Measurements from ENCODE around the gene ARRDC5.
"Not testable (repeated sequence)": the region's sequence is repeated elsewhere in the genome, so short reads cannot be mapped to it uniquely, and the experiment has no call there.

ARRDC5 gene

DNA sequence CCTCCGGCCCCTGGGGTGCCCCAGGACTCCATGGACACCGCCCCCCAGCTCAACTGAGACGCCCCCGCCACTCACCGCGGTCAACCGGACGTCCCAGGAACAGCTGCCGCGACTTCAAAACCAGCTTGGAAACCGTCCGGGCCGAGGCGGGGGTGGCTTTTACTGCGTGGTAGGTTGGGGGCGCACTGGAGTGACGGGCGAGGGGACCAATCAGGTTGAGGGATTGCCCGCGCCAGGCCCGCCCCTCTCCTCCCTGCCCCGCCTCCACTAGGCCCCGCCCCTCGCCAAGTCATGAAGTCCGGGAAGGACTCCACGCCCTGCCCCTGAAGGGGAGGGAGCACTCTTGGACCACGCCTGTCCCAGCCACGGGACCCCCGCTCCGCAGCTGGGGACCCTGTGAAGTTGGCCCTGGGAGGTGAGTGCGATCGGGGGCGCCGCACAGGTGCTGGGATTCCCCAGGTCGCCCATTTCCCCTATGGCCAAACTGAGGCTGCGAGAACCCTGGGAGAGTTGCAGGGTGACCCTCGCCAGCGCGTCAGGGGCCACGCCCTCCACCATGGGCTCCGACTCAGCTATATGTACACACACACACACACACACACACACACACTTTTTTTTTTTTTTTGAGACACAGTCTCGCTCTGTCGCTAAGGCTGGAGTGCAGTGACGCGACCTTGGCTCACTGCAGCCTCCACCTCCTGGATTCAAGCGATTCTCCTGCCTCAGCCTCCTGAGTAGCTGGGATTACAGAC, 35.0 kb downstream of the ARRDC5 start, which contains the start of gene PLIN3:
PLIN3 (minus strand) TSS at position 134 of the 752 bp plus-strand sequence. CDS start 6,273 bp downstream, outside the sequence.
- DNase-seq = peak; percentile 82

DNA sequence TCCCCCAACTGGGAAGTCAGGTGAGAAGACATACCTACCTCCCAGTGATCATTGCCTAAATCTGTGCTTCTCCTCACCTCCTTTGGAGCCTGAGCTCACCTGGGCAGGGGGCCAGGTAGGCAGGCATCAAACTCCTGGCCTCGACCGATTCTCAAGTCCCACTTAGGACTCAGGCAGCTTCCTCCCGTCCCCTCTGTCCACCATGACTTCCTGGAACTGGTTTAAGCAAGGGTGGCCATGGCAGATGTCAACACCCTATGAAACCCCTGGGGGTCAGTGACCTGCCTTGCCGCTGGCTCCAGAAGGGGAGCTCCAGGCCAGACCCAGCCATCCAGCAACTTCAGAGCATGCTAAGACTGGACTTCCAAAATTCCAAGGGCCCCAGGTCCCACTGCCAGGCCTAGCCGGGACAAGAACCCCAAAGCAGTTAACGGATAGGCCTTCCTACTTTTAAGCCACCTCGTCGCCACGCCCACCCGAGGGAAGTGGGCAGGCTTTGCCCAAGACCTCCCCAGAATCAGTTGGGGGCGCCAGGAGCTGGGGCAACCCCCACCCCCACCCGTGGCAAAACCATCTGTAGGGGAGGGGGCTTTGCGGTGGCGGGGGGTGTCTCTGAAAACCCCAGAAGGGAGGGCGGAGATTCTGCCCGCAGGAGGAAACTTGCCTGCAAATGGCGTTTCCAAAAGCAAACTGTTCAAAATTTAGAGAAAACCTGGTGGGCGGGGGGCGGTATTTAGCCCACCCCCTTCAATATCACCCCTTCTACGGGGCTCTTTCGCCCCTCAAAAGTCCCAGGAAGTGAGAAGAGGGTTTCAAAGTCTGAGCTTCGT, 35.9 kb downstream of the ARRDC5 start:
- DNase-seq = peak; percentile 35

DNA sequence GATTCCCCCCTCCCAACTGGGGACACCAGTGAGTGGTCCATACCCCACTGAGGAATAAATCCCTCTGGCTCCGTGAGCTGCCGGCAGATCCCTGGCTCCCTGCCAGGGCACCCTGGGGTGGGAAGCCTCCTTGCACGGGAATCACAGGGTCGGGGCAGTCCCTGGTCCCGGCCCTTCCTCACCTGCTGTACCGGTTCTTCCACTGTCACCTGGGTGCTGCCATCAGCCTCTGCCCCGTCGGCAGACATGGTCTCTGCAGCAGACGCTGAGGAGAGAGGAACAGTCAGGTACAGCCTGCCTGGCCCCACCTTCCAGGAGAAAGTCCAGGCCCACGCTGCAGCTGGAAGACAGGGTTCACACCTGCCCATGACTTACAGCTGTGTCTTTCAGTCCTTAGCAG, 41.5 kb downstream of the ARRDC5 start:
- DNase-seq = no peak

DNA sequence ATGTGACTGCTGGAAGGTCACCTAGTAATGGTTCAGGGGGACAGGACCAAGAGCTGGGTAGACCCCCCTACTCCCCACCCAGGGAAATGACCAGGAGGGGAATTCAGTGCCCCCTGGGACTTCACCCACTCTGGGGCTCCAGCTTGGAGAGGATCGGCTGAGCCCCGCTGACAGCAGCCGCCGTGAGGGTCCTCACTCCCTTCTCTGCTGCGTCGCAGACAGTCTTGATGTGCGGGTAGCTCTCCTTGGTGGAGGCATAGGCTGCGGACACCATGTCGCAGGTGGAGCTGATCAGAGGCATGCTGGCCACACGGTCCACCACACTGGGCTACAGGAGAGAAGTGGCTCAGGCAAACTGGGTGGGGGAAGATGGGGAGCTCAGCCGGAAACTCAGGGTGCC, 43.0 kb downstream of the ARRDC5 start:
- DNase-seq = no peak

DNA sequence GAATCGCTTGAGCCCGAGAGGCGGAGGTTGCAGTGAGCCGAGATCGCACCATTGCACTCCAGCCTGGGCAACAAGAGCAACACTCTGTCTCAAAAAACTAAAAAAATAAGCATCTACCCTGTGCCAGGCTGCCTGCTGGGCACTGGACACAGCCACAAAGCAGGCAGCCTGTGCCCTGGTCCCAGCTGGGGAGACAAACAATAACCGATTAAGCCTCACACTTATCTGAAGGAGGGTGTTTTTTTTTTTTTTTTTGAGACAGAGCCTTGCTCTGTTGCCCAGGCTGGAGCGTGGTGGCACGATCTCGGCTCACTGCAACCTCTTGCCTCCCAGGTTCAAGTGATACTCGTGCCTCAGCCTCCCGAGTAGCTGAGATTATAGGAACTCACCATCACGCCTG, 46.2 kb downstream of the ARRDC5 start:
- not testable (repeated sequence) for DNase-seq

DNA sequence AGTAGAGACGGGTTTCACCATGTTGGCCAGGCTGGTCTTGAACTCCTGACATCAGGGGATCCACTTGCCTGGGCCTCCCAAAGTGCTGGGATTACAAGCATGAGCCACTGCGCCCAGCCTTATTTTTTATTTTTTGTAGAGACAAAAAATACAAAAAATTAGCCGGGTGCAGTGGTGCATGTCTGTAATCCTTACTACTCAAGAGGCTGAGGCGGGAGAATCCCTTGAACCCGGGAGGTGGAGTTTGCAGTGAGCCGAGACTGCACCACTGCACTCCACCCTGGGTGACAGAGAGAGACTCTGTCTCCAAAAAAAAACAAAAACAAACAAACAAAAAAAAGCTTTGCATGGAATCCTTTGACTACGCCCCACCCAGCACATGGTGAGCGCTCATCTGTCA, 49.2 kb downstream of the ARRDC5 start:
- DNase-seq = not testable (repeated sequence)

DNA sequence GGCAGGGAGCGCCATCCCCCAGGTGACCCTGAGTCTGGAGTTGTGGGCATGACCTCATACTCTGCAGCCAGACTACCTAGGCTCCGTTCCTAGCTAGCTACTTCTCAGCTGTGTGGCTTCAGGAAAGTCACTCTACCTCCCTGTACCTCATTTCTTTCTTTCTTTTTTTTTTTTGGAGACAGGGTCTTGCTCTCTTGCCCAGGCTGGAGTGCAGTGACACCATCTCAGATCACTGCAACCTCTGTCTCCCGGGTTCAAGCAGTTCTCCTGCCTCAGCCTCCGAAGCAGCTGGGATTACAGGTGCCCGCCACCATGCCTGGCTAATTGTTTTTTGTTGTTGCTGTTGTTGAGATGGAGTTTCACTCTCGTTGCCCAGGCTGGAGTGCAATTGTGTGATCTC, 50.2 kb downstream of the ARRDC5 start:
- no peak for DNase-seq

GRCh38 chr19:4851551-4852290, 51.0 kb downstream of the ARRDC5 start:
- DNase-seq = peak; percentile 74

GRCh38 chr19:4849019-4849418, 53.7 kb downstream of the ARRDC5 start:
- DNase-seq = no peak

GRCh38 chr19:4847190-4847973, 55.3 kb downstream of the ARRDC5 start:
- no peak for DNase-seq

DNA sequence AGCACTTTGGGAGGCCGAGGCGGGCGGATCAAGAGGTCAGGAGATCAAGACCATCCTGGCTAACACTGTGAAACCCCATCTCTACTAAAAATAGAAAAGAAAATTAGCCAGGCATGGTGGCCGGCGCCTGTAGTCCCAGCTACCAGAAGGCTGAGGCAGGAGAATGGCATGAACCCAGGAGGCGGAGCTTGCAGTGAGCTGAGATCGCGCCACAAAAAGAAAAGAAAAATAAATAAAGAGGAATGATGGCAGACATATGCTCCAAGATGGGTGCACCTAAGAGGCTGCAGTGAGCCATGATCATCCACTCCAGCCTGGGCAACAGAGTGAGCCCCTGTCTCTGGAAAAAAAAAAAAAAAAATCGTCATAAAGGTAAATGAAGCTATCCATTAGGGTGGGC, 56.7 kb downstream of the ARRDC5 start:
- not testable (repeated sequence) for DNase-seq

DNA sequence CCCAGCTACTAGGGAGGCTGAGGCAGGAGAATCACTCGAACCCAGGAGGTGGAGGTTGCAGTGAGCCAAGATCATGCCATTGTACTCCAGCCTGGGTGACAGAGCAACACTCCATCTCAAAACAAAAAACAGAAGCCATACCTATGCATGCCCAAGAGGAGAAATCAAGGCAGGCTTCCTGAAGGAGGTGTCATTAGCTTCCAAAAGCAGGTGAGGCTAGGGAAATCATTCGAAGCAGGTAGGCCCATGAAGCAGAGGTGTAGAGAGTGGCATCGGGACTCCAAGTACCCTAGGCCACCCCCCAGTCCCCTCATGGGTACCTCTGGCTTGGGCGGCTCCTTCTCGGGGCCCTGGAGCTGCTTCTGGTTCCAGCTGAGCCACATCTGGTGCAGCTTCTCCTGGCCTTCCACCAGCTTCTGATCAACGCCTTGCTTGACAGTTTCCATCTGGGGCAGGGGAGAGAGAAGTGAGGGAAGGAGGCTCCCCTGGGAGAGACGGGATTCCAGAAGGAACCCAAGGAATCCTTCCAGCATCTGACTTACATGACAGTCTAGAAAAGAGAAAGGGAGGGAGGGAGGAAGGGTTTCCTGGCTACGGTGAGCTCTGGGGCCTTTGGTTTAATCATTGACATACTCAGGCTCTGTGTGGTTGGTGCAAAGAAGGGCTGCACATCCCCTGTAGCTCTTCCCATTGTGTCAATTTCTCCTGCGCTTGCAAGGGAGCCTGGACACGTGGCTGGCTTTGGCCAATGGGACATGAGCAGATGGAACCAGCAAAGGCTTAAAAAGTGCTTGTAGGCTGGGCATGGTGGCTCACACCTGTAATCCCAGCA, 58.1 kb downstream of the ARRDC5 start:
- DNase-seq = no peak

DNA sequence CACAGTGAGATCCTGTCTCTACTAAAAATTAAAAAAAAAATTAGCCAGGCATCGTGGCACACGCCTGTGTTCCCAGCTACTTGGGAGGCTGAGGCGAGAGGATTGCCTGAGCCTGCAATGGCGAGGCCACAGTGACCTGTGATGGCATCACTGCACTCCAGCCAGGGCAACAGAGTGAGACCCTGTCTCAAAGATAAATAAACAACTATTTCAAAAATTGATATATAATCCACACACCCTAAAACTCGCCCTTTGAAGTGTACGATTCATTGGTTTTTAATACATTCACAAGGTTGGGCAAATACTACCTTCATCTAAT, 59.1 kb downstream of the ARRDC5 start:
- no peak for DNase-seq
